Measurements from ENCODE around the gene HOXA6. TPM values are rescaled to one million over a fixed set of nuclear protein-coding genes. Genes with fewer than 3 reads are reported as not detected.

The HOXA6 gene
- total RNA-seq, 1 experiment from 2014 or later: not detected

DNA sequence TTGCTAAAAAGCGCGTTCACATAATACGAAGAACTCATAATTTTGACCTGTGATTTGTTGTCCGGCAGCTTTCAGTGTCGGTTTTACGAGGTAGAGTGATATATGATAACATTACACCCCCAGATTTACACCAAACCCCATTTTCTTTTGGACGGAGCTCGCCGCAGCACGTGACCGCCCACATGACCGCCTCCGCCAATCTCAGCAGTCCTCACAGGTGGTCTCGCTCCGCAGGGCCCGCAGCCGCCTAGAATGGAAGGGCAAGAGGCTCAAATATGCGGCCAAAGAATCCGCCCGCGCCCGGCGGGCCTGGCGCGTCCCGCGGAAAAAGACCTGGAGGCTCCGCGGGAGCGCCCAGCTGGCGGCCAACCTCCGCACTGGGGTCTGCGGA lies 8.9 kb upstream of the HOXA6 start, which contains the start of gene HOXA7:
Gene HOXA7 (minus strand): TSS at position 168 of the 391 bp plus-strand sequence. CDS start 130 bp downstream, at position 38.
- H3K27ac ChIP-seq (ENCODE audit: insufficient read length, low read depth, low read length): no peak within 1 kb of the TSS
- H3K4me3 Mint-ChIP-seq: peak within 1 kb of the TSS; percentile 59 to 78
- WGBS (ENCODE audit: extremely low coverage, insufficient read length, low lambda C conversion rate): no CpG with 5 or more reads among the region's 33 CpGs

More for the DNA sequence above, 8.9 kb upstream of the HOXA6 start, which contains the start of gene HOXA7:
- peaks cover 99% of the 10 kb centered on the region for H3K27me3 Mint-ChIP-seq (ENCODE audit: low read depth)
- Histone ChIP-seq H3K9me3 (ENCODE audit: control insufficient read depth, low read depth, low read length) (no peaks in the 10 kb centered on the region), H3K79me2 (ENCODE audit: insufficient read depth, low read length) (no peaks in the 10 kb centered on the region), H3K9ac (ENCODE audit: extremely low read depth, insufficient read length, low read length) (no peak within 1 kb of the TSS), H3K4ac (ENCODE audit: low read depth, low read length) (no peak within 1 kb of the TSS), H2AK5ac (ENCODE audit: insufficient read length, low read length) (no peak within 1 kb of the TSS), H4K91ac (ENCODE audit: insufficient read length, low read depth, low read length) (no peak within 1 kb of the TSS), H2AFZ (ENCODE audit: low read length) (peak within 1 kb of the TSS; percentile 66), H2BK20ac (ENCODE audit: low read depth, low read length, poor library complexity, severe bottlenecking) (no peak within 1 kb of the TSS), H3K23ac (ENCODE audit: insufficient read length, low read depth, low read length) (no peak within 1 kb of the TSS), H3K56ac (ENCODE audit: insufficient read length, low read depth, low read length) (no peak within 1 kb of the TSS), H3K79me1 (ENCODE audit: insufficient read depth, low read depth, low read length, poor library complexity, severe bottlenecking) (no peaks in the 10 kb centered on the region), H3K18ac (ENCODE audit: insufficient read length, low read depth, low read length) (no peak within 1 kb of the TSS), H3K4me1 (ENCODE audit: insufficient read depth, low read length) (no peaks in the 10 kb centered on the region), H2BK12ac (ENCODE audit: insufficient read length, low read depth, low read length) (no peak within 1 kb of the TSS), H2BK15ac (ENCODE audit: low read depth, low read length) (no peak within 1 kb of the TSS), H3K4me2 (ENCODE audit: insufficient read depth, insufficient read length, low read length) (peak within 1 kb of the TSS; percentile 60), H3T11ph (ENCODE audit: low read length) (no peak within 1 kb of the TSS), H4K5ac (ENCODE audit: insufficient read length, low read depth, low read length) (no peak within 1 kb of the TSS), H3K14ac (ENCODE audit: insufficient read depth, low read length) (no peak within 1 kb of the TSS), H3K23me2 (ENCODE audit: insufficient read length, low read depth, low read length, poor library complexity, severe bottlenecking) (no peaks in the 10 kb centered on the region), H4K20me1 (ENCODE audit: control insufficient read depth, insufficient read depth, insufficient read length) (no peaks in the 10 kb centered on the region), H2BK5ac (ENCODE audit: insufficient read length, low read length) (no peak within 1 kb of the TSS), H3K27me3 (ENCODE audit: insufficient read depth, low read length) (peaks cover 97% of the 10 kb centered on the region), H2BK120ac (ENCODE audit: low read depth, low read length, poor library complexity, severe bottlenecking) (no peak within 1 kb of the TSS), H4K8ac (replicated peaks; ENCODE audit: insufficient read length, low read depth, low read length) (no peak within 1 kb of the TSS)
- TF ChIP-seq CTCF (conservative IDR thresholded peaks at IDR 0.05): no peak
- peaks cover 16 to 26% of the 10 kb centered on the region in 2 experiments for H3K9me3 Mint-ChIP-seq
- peak; percentile 80 for DNase-seq
- H3K4me1 Mint-ChIP-seq: peaks cover 4 to 13% of the 10 kb centered on the region in 2 experiments
- no peak within 1 kb of the TSS; a peak in 1 of 7 replicates for H3K27ac Mint-ChIP-seq
- H3K36me3 Mint-ChIP-seq (ENCODE audit: insufficient read depth in 1 of 3, low read depth in 3 of 3): peaks cover 0 to 6% (median 0%) of the 10 kb centered on the region in 3 experiments; a peak in 3 of 7 replicates

All from H9 (cell line).